GM21360 (cell line): ENCODE data around the gene CASP10.

Experiments used
- ATAC-seq: cut with Tn5 transposase; IDR thresholded peaks from one replicate; pipeline ENCODE4 v1.9.1; 2021; ENCODE audit warnings: mild to moderate bottlenecking, moderate library complexity; ENCODE audit not compliant: unreplicated experiment

CASP10 gene

GRCh38 chr2:201195331-201195730, 12.4 kb downstream of the CASP10 start:
- ATAC-seq, result no peak

DNA sequence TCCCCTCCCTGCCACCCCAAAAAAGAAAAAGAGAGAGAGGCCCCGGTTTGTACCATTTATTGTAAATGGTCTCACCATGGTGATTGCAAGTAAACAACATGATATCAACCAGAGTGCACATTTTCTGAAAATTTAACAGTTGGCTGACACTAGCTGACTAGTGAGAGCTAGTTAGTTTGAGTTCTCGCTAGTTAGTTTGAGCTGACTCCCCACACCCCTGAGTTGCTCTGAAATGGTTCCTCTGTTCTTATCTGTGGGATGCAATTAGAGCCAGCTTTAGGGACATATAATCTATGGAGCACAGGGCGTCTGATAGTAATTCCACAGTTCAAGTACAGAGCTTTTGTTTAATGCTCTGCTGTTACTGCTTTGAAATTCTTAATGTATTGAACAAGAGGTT, 13.1 kb downstream of the CASP10 start:
- ATAC-seq, result no peak

GRCh38 chr2:201196803-201197202, 13.9 kb downstream of the CASP10 start:
- no peak for ATAC-seq

GRCh38 chr2:201197781-201198180, 14.8 kb downstream of the CASP10 start:
- ATAC-seq, result no peak

DNA sequence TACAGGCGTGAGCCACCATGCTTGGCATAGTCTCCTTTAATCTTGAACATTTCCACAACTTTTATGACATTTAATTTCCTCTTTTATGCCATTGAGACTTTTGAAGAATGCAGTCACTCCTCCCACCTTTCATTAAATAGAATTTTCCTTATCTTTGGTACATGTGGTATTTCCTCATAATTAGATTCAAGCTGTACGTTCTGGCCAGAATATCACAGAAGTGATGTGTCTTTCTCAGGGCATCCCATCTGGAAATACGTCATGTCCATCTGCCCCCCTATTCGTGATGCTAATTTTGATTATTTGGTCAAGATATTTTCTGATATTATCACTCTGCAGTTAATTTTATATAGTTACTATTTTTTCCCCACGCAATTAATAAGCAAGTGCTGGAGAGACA, 16.9 kb downstream of the CASP10 start:
- ATAC-seq, result no peak

DNA sequence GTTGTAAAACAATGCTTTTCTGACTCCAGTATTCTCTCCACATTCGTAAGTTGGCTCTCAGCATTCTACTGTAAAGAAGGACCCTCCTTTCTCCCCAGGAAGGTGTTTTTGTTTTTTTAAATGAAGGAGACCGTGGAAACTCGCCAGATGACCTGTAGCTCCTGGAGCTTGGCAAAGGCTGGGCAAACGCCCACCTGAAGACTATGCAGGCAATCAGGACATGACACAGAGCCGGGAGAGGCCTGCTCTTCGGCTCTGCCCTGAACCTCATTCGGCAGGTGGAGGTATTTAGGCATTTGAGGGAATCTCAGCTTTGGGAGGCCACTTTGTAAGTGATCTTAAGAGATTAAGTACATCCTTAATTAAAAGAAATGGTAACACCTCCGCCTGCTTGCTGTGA, 17.4 kb downstream of the CASP10 start:
- ATAC-seq, result no peak

DNA sequence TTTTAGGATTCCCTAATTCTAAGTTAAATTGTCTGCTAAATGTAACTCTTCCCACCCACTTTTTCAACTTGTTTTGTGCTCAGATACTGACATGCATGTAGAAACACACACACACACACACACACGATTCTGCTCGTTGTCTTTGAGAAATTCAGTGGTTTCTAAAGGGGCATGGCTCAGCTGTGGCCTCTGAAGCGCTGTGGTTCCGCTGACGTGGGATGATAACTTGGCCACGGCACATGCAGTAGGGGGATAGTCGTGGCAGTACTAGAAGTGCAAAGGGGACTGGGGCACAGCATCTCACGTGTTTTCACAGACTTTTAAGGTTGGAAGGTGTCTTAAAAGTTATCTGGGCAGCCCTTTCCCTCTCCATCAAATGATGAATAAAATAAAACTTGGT, 18.4 kb downstream of the CASP10 start:
- ATAC-seq, result no peak

DNA sequence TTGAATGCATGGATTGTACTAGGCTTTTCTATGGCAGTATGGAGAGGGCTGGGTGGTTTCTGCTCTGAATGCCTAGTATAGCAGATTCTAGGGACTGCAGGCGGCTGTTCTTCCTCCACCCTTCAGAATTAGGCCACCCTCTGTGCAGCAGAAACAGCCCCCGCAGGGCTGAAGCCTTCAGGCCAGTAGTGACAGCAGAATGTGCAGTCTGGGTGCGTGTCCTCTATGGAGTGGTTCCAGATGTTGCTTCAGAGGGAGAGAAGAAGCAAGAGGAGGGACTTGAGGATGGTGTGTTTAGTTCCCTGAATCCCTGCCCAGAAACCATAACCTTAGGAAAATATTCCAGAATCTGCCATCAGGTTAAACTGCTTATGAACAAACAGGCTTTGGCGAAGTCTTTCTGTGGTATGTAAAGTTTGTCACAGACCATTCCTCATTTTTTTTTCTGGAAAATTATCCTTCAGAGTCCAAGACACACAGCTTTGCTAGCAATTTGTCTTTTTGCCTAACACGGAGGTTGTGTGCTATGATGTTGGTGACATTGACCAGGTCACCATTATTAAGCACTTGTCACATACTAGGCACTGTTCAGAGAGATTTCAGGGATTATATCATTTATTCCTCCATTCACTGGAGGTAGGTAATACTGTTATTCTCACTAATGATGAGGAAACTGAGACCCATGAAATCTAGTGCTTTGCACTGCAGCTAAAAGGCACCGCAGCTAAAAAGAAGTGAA, 21.1 kb downstream of the CASP10 start:
- ATAC-seq, result no peak

GRCh38 chr2:201204655-201205514, 21.9 kb downstream of the CASP10 start:
- ATAC-seq, result no peak

DNA sequence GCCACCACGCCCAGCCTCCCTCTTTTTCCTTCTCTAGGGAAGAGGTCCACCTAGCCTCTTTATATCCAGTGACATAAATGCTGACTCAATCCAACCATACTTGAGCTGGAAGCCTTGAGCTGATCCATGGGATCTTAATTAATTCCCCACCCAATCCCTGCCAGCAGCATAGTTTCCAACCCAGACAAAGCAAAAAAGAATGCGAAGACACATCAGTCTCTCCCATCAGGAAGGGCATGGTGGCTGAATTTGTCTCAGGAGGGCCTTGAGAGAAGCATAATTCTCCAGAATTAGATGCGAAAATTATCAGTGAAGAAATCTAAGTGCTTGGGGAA, 22.5 kb downstream of the CASP10 start:
- no peak for ATAC-seq

DNA sequence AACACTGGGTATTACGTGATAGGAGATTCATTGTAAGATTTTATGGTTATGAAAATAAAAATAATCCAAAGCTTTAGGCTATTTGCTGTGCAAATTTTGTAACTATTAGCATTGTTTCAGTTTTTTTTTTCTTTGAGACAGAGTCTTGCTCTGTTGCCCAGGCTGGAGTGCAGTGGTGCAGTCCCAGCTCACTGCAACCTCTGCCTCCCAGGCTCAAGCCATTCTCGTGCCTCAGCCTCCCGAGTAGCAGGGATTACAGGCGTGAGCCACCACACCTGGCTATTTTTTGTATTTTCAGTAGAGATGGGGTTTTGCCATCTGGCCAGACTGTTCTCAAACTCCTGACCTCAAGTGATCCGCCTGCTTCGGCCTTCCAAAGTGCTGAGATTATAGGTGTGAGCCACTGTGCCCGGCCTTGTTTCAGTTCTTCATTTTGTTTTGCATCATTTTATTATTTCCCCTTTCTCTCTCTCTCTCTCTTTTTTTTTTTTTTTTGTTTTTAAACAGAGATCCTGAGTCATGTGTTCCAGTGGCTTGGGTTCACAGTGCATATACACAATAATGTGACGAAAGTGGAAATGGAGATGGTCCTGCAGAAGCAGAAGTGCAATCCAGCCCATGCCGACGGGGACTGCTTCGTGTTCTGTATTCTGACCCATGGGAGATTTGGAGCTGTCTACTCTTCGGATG, 25.8 kb downstream of the CASP10 start:
- peak; percentile 76 for ATAC-seq

DNA sequence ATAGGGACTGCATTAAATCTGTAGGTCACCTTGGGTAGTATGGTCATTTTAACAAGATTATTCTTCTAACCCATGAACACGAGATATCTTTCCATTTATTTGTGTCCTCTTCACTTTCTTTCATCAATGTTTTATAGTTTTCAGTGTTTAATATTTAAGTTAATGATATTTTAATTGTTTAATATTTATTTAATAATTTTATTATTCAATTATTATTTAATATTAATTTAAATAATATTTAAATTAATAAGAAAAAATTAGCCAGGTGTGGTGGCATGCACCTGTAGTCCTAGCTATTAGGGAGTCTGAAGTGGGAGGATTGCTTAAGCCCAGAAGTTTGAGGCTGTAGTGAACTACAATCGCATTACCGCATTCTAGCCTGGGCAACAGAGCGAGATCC, 33.0 kb downstream of the CASP10 start:
- no peak for ATAC-seq

GRCh38 chr2:201216918-201217317, 34.0 kb downstream of the CASP10 start:
- ATAC-seq, result no peak

GRCh38 chr2:201218780-201219179, 35.8 kb downstream of the CASP10 start:
- no peak for ATAC-seq

- ATAC-seq, result no peak
These were observed 36.6 kb downstream of the CASP10 start for GRCh38 chr2:201219328-201220096.

DNA sequence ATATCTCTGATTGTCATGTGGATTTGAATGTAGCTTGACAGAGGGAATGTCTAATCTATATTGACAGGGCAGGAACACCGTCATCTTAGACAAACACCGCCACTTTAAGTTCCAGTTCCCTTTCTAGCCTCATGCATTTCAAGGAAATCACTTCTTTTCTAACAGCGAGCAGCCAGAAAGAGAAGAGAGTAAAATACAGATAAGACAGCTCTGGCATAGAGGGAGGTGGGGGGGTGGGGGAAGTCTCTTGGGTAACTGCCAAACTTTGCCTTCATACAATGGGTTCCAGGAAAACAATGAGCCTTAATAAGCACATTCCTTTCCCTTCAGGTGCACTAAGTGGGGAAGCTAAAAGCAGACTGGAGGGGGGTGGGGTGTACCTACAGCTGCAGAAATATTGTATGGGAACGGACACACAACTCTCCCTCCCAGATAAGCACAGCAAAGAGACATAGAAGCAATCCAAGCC, 37.2 kb downstream of the CASP10 start:
- no peak for ATAC-seq

GRCh38 chr2:201223089-201224073, 40.4 kb downstream of the CASP10 start:
- peak; percentile 80 for ATAC-seq

DNA sequence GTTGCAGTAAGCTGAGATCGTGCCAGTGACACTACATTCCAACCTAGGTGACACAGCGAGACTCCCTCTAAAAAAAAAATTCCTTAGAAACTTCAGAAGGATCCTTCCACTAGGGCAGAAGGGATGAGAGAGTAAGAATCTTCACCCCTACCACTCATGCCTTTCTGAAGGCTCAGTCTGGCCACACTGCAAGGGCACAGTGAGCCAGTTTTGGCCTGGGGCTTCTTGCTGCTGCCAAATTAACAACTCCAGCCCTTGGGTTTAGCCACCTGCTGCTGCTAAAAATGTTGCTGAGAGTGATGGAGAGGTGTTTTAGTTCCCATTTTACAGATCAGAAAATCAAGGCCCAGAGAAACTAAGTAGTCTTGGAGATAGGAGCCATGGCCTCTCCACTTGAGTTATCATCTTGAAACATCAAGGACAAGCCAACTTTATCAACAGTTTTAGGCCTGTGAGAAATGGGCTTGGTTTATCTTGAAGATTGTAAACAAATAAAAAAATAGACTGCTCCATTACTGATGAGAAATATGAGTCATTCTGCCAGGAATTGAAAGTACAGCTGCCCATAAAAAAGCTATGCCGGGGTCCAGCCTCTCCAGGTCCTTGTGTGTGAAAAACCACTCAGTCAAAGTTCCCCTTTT, 45.5 kb downstream of the CASP10 start:
- no peak for ATAC-seq

GRCh38 chr2:201228912-201229290, 46.0 kb downstream of the CASP10 start:
- ATAC-seq, result no peak
